SK-N-SH (cell line): ENCODE data around the gene DYNLRB1.

Experiments
- GABPA ChIP-seq: IDR thresholded peaks from 2 replicates; pipeline ENCODE4 v1.4.0; 2012; ENCODE audit warnings: low read depth, mild to moderate bottlenecking
- SMC3 ChIP-seq: IDR thresholded peaks from 2 replicates; pipeline ENCODE4 v1.6.1; 2012; ENCODE audit warnings: low read depth, low read length, improper control_type of control experiment
- YY1 ChIP-seq: IDR thresholded peaks from 2 replicates; pipeline ENCODE4 v1.4.0; 2012; ENCODE audit warnings: low read depth, mild to moderate bottlenecking
- TF ChIP-seq, protein P1 (sequence below): IDR thresholded peaks from 2 replicates; pipeline ENCODE4 v1.4.0; 2012; ENCODE audit warnings: low read depth, borderline replicate concordance
- TF ChIP-seq, protein P2 (sequence below): fragments of 200-600 bp; sonication (generic); IDR thresholded peaks from 2 replicates; pipeline ENCODE4 v1.6.1; 2017; ENCODE audit warnings: antibody characterized with exemption, mild to moderate bottlenecking, moderate library complexity
- TF ChIP-seq, protein P3 (sequence below): IDR thresholded peaks from 2 replicates; pipeline ENCODE4 v1.4.0; 2012; ENCODE audit warnings: low read depth

DNA sequence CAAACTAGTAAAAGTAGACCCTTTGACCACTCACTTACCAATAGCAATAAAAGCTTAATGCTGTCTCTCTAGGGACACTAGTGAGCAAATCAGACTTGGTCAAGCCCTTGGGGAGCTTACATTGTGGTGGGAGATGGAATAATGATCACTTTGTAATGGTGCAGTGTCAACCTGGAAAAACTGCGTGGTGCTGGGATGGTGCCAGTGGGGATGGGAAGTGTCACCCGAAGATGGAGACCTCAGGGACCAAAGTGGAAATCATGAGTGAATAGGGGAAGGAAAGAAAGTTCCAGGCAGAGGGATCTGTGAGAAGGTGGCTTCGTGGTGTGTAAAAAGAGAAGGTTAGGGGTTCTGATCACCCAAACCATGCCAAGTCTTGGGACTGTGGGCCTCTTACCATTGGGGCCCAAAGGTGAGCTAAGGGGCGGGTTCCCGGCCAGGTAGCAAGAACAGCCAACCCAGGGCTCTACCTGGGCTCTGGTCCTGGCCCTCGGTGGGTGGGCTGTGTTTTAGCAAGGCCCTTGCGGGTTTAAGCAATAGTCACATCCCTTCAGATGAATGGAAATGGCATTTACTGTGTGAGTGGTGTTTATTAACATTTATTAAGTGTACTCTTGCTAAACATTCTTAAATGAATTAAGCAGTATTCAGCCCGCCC, 15.5 kb downstream of the DYNLRB1 start:
- TF ChIP-seq GABPA = no peak
- no peak for TF ChIP-seq SMC3
- no peak for TF ChIP-seq YY1
- TF ChIP-seq, protein P1, sequence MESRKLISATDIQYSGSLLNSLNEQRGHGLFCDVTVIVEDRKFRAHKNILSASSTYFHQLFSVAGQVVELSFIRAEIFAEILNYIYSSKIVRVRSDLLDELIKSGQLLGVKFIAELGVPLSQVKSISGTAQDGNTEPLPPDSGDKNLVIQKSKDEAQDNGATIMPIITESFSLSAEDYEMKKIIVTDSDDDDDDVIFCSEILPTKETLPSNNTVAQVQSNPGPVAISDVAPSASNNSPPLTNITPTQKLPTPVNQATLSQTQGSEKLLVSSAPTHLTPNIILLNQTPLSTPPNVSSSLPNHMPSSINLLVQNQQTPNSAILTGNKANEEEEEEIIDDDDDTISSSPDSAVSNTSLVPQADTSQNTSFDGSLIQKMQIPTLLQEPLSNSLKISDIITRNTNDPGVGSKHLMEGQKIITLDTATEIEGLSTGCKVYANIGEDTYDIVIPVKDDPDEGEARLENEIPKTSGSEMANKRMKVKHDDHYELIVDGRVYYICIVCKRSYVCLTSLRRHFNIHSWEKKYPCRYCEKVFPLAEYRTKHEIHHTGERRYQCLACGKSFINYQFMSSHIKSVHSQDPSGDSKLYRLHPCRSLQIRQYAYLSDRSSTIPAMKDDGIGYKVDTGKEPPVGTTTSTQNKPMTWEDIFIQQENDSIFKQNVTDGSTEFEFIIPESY = no peak
- TF ChIP-seq, protein P2, sequence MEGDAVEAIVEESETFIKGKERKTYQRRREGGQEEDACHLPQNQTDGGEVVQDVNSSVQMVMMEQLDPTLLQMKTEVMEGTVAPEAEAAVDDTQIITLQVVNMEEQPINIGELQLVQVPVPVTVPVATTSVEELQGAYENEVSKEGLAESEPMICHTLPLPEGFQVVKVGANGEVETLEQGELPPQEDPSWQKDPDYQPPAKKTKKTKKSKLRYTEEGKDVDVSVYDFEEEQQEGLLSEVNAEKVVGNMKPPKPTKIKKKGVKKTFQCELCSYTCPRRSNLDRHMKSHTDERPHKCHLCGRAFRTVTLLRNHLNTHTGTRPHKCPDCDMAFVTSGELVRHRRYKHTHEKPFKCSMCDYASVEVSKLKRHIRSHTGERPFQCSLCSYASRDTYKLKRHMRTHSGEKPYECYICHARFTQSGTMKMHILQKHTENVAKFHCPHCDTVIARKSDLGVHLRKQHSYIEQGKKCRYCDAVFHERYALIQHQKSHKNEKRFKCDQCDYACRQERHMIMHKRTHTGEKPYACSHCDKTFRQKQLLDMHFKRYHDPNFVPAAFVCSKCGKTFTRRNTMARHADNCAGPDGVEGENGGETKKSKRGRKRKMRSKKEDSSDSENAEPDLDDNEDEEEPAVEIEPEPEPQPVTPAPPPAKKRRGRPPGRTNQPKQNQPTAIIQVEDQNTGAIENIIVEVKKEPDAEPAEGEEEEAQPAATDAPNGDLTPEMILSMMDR = no peak
- TF ChIP-seq, protein P3, sequence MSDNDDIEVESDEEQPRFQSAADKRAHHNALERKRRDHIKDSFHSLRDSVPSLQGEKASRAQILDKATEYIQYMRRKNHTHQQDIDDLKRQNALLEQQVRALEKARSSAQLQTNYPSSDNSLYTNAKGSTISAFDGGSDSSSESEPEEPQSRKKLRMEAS = no peak
